Measurements from ENCODE around the gene PNKD. TPM values are rescaled to one million over a fixed set of nuclear protein-coding genes. Genes with fewer than 3 reads are reported as not detected.

Gene PNKD
- total and polyA plus RNA-seq, 11 donors: 53.8 to 146 (median 72.5) TPM

DNA sequence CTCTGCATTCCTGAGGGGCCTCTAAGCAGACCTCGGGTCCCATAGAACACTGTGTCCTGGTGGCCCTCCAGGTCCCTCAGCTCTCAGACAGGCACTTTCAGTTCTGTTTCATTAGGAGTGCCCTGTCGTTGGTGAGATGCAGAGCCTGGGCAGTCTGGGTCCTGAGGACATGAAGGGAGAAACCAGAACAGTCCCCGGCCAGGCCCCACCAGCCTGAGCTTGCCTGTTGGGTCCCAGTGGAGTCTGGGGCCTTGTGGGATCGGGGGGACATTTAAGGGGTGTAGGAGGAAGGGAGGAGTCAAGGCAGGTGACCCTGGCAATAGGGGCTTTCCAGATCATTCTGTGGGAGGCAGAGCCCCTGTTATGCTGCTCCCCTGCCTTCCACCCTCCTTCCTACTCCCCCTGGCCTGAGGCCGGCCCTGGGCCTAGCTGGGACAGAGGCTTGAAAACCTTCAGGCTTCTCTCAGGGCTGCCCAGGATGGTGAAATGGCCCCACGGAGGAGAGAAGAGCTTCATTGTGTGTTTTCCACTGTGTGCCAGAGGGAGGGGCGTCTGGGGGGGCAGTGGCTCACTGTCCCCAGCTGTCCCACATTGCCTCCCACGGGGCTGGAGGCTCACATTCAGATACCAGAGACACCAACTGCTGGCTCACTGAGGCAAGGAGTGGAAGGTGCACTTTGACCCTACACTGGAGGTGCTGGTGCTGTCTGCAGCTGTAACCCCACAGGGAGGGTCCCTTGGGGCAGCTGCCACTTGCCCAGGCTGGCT lies 59.7 kb downstream of the PNKD start:
- Histone ChIP-seq H3K27me3 (no peaks in the 10 kb centered on the region), H3K9me3 (peaks cover 0 to 3% (median 0%) of the 10 kb centered on the region in 12 donors), H3K36me3 (no peaks in the 10 kb centered on the region), H3K4me1 (peaks cover 0 to 81% (median 5%) of the 10 kb centered on the region in 12 donors), H3K4me3 (no peak overlapping the region), H3K27ac (peak overlapping the region in 1 of 12 donors; percentile 93)
- WGBS, 4 donors: 78 to 87% (median 80%) methylated on average over 7 to 8 of the region's 8 CpGs
- no peak for ATAC-seq
- TF ChIP-seq, protein P1, sequence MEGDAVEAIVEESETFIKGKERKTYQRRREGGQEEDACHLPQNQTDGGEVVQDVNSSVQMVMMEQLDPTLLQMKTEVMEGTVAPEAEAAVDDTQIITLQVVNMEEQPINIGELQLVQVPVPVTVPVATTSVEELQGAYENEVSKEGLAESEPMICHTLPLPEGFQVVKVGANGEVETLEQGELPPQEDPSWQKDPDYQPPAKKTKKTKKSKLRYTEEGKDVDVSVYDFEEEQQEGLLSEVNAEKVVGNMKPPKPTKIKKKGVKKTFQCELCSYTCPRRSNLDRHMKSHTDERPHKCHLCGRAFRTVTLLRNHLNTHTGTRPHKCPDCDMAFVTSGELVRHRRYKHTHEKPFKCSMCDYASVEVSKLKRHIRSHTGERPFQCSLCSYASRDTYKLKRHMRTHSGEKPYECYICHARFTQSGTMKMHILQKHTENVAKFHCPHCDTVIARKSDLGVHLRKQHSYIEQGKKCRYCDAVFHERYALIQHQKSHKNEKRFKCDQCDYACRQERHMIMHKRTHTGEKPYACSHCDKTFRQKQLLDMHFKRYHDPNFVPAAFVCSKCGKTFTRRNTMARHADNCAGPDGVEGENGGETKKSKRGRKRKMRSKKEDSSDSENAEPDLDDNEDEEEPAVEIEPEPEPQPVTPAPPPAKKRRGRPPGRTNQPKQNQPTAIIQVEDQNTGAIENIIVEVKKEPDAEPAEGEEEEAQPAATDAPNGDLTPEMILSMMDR (IDR thresholded peaks at IDR 0.05): no peak
- TF ChIP-seq POLR2A (IDR thresholded peaks at IDR 0.05): no peak
- intact Hi-C loops (cut with DNase I): no loop called here
- DNase-seq: no peak

DNA sequence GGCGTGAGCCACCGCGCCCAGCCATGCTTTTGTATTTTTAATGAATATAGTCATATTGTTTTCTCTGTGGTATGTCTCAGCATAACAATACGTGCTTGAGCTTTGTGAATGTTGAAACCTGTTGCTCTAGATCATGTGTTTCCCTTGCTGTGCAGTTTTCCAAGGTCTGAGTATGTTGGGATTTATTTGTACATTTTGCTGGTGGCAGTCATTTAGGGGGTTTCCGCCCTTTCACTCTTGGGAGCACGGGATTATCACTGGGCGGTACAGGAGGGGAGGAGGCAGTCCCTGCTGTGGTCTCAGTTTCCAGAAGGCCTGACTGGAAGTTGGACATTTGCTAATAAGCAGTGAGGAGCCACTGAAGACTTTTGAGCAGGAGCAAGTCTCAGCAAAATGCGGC lies 61.4 kb downstream of the PNKD start:
- DNase-seq: no peak
- peaks cover 0 to 3% (median 0%) of the 10 kb centered on the region in 12 donors for H3K9me3 ChIP-seq
- H3K27me3 ChIP-seq: no peaks in the 10 kb centered on the region
- intact Hi-C loops (cut with DNase I): no loop called here
- H3K36me3 ChIP-seq: no peaks in the 10 kb centered on the region
- peak in 1 of 4 donors; percentile 35 for ATAC-seq
- peak overlapping the region in 1 of 12 donors; percentile 93 for H3K27ac ChIP-seq
- peaks cover 0 to 64% (median 0%) of the 10 kb centered on the region in 12 donors for H3K4me1 ChIP-seq
- peak overlapping the region in 1 of 12 donors; percentile 43 for H3K4me3 ChIP-seq
- WGBS, 4 donors: 85 to 93% (median 88%) methylated on average over 8 of the region's 8 CpGs
- TF ChIP-seq, protein P1 (IDR thresholded peaks at IDR 0.05): no peak
- no peak for TF ChIP-seq POLR2A (IDR thresholded peaks at IDR 0.05)

DNA sequence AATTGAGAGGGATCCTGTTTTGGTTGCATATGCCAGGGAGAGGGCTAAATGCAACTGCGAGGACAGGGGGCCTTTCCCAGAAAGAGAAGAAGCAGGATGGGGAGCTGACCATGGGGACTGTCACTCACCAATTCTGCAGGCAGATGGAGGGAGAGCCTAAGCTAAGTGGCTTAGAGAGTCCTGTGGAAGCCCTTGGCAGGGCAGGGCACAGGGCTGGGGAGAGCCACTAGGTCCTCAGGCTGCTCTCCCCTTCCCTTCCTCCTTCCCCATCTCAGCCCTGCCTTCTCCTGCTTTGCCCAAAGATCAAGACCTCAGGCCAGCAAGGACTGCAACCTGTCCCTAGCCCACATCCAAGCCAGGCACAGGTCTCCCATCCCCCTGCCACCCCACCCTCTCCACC lies 62.0 kb downstream of the PNKD start:
- Histone ChIP-seq H3K36me3 (no peaks in the 10 kb centered on the region), H3K27me3 (no peaks in the 10 kb centered on the region), H3K4me1 (peaks cover 0 to 58% (median 0%) of the 10 kb centered on the region in 12 donors), H3K4me3 (peak overlapping the region in 1 of 12 donors; percentile 43), H3K27ac (peak overlapping the region in 3 of 12 donors; percentile 24 to 93 (median 26)), H3K9me3 (peaks cover 0 to 3% (median 0%) of the 10 kb centered on the region in 12 donors)
- intact Hi-C loops (cut with DNase I): no loop called here
- DNase-seq (no peak), ATAC-seq (peak in 1 of 4 donors; percentile 9)
- 88 to 100% (median 94%) methylated on average over 1 of the region's 1 CpG for WGBS, 4 donors
- TF ChIP-seq, protein P1 (IDR thresholded peaks at IDR 0.05): no peak
- TF ChIP-seq POLR2A (IDR thresholded peaks at IDR 0.05): no peak

DNA sequence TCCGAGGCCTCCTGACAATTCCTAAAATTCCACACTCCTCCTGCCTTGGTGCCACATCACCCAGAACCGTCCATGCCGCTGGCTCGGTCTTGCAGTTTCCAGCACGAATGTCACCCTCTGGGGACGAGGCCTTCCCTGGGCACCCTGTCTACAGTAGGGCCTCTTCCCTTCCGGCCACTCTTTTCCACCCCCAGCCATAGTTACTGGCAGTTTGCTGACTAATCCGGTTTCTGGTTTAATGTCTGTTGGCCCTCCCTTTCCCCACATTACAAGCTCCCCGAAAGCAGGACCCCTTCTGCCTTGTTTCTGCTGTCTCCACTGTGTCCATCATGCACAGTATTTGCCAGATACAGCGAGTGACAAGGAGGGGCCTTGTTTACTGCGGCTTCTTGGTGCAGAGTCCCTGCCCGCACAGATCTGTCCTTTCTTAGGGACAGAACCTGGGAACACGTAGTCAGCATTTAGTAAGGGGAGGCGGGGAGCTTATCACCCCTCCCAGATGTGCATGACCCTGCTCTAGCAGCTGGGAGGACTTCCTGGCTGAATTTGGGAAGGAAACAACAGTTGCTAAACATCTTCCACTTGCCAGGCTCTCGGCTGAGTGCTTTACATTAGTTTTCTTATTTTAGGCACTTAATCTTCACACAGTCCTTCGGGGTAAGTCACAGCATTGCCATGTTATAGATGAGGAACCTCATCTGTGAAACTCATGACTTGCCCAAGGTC lies 62.8 kb downstream of the PNKD start:
- H3K36me3 ChIP-seq: no peaks in the 10 kb centered on the region
- 64 to 75% (median 72%) methylated on average over 16 of the region's 16 CpGs for WGBS, 4 donors
- ATAC-seq (peak; percentile 50 to 79 (median 70)), DNase-seq (peak in 1 of 5 donors; percentile 40)
- intact Hi-C loops (cut with DNase I): no loop called here
- TF ChIP-seq, protein P1 (IDR thresholded peaks at IDR 0.05): no peak
- no peak for TF ChIP-seq POLR2A (IDR thresholded peaks at IDR 0.05)
- peaks cover 0 to 50% (median 0%) of the 10 kb centered on the region in 12 donors for H3K4me1 ChIP-seq
- peak overlapping the region in 4 of 12 donors; percentile 23 to 93 (median 25) for H3K27ac ChIP-seq
- peak overlapping the region in 1 of 12 donors; percentile 43 for H3K4me3 ChIP-seq
- H3K27me3 ChIP-seq: no peaks in the 10 kb centered on the region
- peaks cover 0 to 3% (median 0%) of the 10 kb centered on the region in 12 donors for H3K9me3 ChIP-seq

All from heart left ventricle (tissue), 16 donors.